Left ventricle myocardium inferior (tissue), 1 donor: ENCODE measurements around the gene IGF2R. TPM values are rescaled to one million over a fixed set of nuclear protein-coding genes. Genes with fewer than 3 reads are reported as not detected.
A peak's percentile ranks its signal among the peaks of the same experiment; 100 is the strongest.

ENCODE experiments used
- DNase-seq: peaks from one replicate; pipeline ENCODE4 v3.0.0-alpha.2; 2020
- H3K27ac ChIP-seq: fragments of 200-600 bp; replicated peaks from 2 replicates; pipeline ENCODE4 v1.8.0; 2021
- H3K27me3 ChIP-seq: fragments of 200-600 bp; 2 replicates; pipeline ENCODE4 v1.8.0; 2021; ENCODE audit warnings: low read depth
- H3K36me3 ChIP-seq: fragments of 200-600 bp; 2 replicates; pipeline ENCODE4 v1.8.0; 2021
- H3K4me1 ChIP-seq: fragments of 200-600 bp; 2 replicates; pipeline ENCODE4 v1.8.0; 2021
- H3K4me3 ChIP-seq: fragments of 200-600 bp; 2 replicates; pipeline ENCODE4 v1.8.0; 2021; ENCODE audit warnings: mild to moderate bottlenecking, moderate library complexity
- H3K9me3 ChIP-seq: fragments of 200-600 bp; replicated peaks from 2 replicates; pipeline ENCODE4 v1.8.0; 2021
- CTCF ChIP-seq: fragments of 200-600 bp; IDR thresholded peaks from 2 replicates; pipeline ENCODE4 v1.8.0; 2021; ENCODE audit warnings: antibody characterized with exemption, mild to moderate bottlenecking, borderline replicate concordance
- intact Hi-C: fragments of 100-400 bp; cut with micrococcal nuclease; formaldehyde crosslinking; loops from one replicate; pipeline ENCODE4 v1.11.0; 2022
- total RNA-seq: library from RNA; stranded (reverse); fragmentation: NEBNext Ultra II Directional; extraction: Animal tissue kit (Norgen Biotek cat#: 25700); gene quantifications from one replicate; pipeline ENCODE4 v1.2.1, GENCODE V29; 2021
- donor health status: DM: no; HTN: yes; CAD: no; lungs with severe emphysema.

The IGF2R gene
- total RNA-seq, 1 donor from 2014 or later = 66.8 TPM

- Histone ChIP-seq H3K27ac (peak overlapping the region; percentile 89), H3K27me3 (no peaks in the 10 kb centered on the region), H3K4me1 (peaks cover 95% of the 10 kb centered on the region), H3K9me3 (no peaks in the 10 kb centered on the region), H3K36me3 (no peaks in the 10 kb centered on the region), H3K4me3 (peak overlapping the region; percentile 39)
- no peak for TF ChIP-seq CTCF
- intact Hi-C loops = loop anchor here (10.0 kb wide), 1 partner anchor 53 kb away; no protein-coding TSS in a partner anchor
- DNase-seq = no peak
Observed at GRCh38 chr6:159981403-159982245, 12.7 kb downstream of the IGF2R start.

GRCh38 chr6:159982731-159983506 is 14.0 kb downstream of the IGF2R start:
- intact Hi-C loops = loop anchor here (10.0 kb wide), 1 partner anchor 52 kb away; no protein-coding TSS in a partner anchor
- no peak overlapping the region for H3K4me3 ChIP-seq
- TF ChIP-seq CTCF = no peak
- peak overlapping the region; percentile 89 for H3K27ac ChIP-seq
- no peaks in the 10 kb centered on the region for H3K36me3 ChIP-seq
- peaks cover 91% of the 10 kb centered on the region for H3K4me1 ChIP-seq
- H3K9me3 ChIP-seq = no peaks in the 10 kb centered on the region
- no peak for DNase-seq
- no peaks in the 10 kb centered on the region for H3K27me3 ChIP-seq

GRCh38 chr6:159983641-159984080 is 14.8 kb downstream of the IGF2R start:
- no peak for DNase-seq
- H3K4me3 ChIP-seq = no peak overlapping the region
- H3K27ac ChIP-seq = peak overlapping the region; percentile 89
- H3K27me3 ChIP-seq = no peaks in the 10 kb centered on the region
- H3K9me3 ChIP-seq = no peaks in the 10 kb centered on the region
- peaks cover 91% of the 10 kb centered on the region for H3K4me1 ChIP-seq
- no peaks in the 10 kb centered on the region for H3K36me3 ChIP-seq
- no peak for TF ChIP-seq CTCF
- intact Hi-C loops = loop anchor here (10.0 kb wide), 1 partner anchor 51 kb away; no protein-coding TSS in a partner anchor

GRCh38 chr6:159984268-159984786 is 15.4 kb downstream of the IGF2R start:
- Histone ChIP-seq H3K9me3 (no peaks in the 10 kb centered on the region), H3K27ac (peak overlapping the region; percentile 89)
- DNase-seq = no peak

More at GRCh38 chr6:159984268-159984786, 15.4 kb downstream of the IGF2R start:
- Histone ChIP-seq H3K4me1 (peaks cover 91% of the 10 kb centered on the region), H3K4me3 (no peak overlapping the region), H3K36me3 (no peaks in the 10 kb centered on the region), H3K27me3 (no peaks in the 10 kb centered on the region)
- TF ChIP-seq CTCF = no peak
- intact Hi-C loops = loop anchor here (10.0 kb wide), 1 partner anchor 50 kb away; no protein-coding TSS in a partner anchor
